Pons (tissue), 1 donor: ENCODE results near the gene DOCK1.
"Not testable (repeated sequence)": the region's sequence is repeated elsewhere in the genome, so short reads cannot be mapped to it uniquely, and the experiment has no call there.

Experiments
- DNase-seq: peaks from one replicate; pipeline ENCODE4 v3.0.0-alpha.2; 2016; ENCODE audit warnings: low spot score

DOCK1 gene

GRCh38 chr10:126904818-126905701 is at the start of gene DOCK1:
DOCK1 (plus strand) TSS chr10:126905428; CDS start chr10:126905518, 90 bp downstream.
- DNase-seq, result no peak

GRCh38 chr10:126857178-126857806 is 47.9 kb upstream of the DOCK1 start:
- DNase-seq, result no peak

GRCh38 chr10:126867567-126868365 is 37.5 kb upstream of the DOCK1 start:
- DNase-seq, result no peak

GRCh38 chr10:126868371-126868770 is 36.9 kb upstream of the DOCK1 start:
- DNase-seq, result no peak

- DNase-seq, result no peak
Measured at GRCh38 chr10:126872135-126872534, 33.1 kb upstream of the DOCK1 start.

GRCh38 chr10:126872768-126873167 is 32.5 kb upstream of the DOCK1 start:
- DNase-seq, result no peak

- DNase-seq, result no peak
Measured at GRCh38 chr10:126876456-126876855, 28.8 kb upstream of the DOCK1 start.

GRCh38 chr10:126877390-126877789 is 27.8 kb upstream of the DOCK1 start:
- no peak for DNase-seq

GRCh38 chr10:126878594-126878993 is 26.6 kb upstream of the DOCK1 start:
- DNase-seq, result no peak

- no peak for DNase-seq
Measured at GRCh38 chr10:126880926-126881325, 24.3 kb upstream of the DOCK1 start.

GRCh38 chr10:126882055-126882454 is 23.2 kb upstream of the DOCK1 start:
- DNase-seq, result not testable (repeated sequence)

- DNase-seq, result not testable (repeated sequence)
Measured at GRCh38 chr10:126888436-126888835, 16.8 kb upstream of the DOCK1 start.

- DNase-seq, result no peak
Measured at GRCh38 chr10:126889421-126889820, 15.8 kb upstream of the DOCK1 start.

GRCh38 chr10:126890797-126891196 is 14.4 kb upstream of the DOCK1 start:
- not testable (repeated sequence) for DNase-seq

- DNase-seq, result no peak
Measured at GRCh38 chr10:126892226-126893175, 12.7 kb upstream of the DOCK1 start.

GRCh38 chr10:126893206-126893605 is 12.0 kb upstream of the DOCK1 start:
- DNase-seq, result no peak

- DNase-seq, result no peak
Measured at GRCh38 chr10:126893841-126894240, 11.4 kb upstream of the DOCK1 start.

- DNase-seq, result no peak
Measured at GRCh38 chr10:126895214-126895781, 9.9 kb upstream of the DOCK1 start.

- no peak for DNase-seq
Measured at GRCh38 chr10:126898460-126898859, 6.8 kb upstream of the DOCK1 start.

- DNase-seq, result not testable (repeated sequence)
Measured at GRCh38 chr10:126899529-126899928, 5.7 kb upstream of the DOCK1 start.

- no peak for DNase-seq
Measured at GRCh38 chr10:126902157-126902556, 3.1 kb upstream of the DOCK1 start.
